H9 (cell line): Measurements from ENCODE around the gene SHROOM1. TPM values are rescaled to one million over a fixed set of nuclear protein-coding genes. Genes with fewer than 3 reads are reported as not detected.

Experiments used
- DNase-seq: peaks from one replicate; pipeline ENCODE4 v3.0.0-alpha.2; 2017
- H2AFZ ChIP-seq: one replicate; pipeline ENCODE4 v1.6.1; 2013; ENCODE audit warnings: mild to moderate bottlenecking, low read length, control low read depth, moderate library complexity
- H2AK5ac ChIP-seq: 2 replicates; pipeline ENCODE4 v1.6.1; 2013; ENCODE audit warnings: low read length, control low read depth, mixed read lengths; ENCODE audit not compliant: insufficient read length
- H2BK120ac ChIP-seq: one replicate; pipeline ENCODE4 v1.6.1; 2013; ENCODE audit warnings: low read depth, mild to moderate bottlenecking, low read length, control low read depth, inconsistent platforms; ENCODE audit not compliant: poor library complexity, severe bottlenecking
- H2BK12ac ChIP-seq: 2 replicates; pipeline ENCODE4 v1.6.1; 2013; ENCODE audit warnings: low read length, control low read depth, mixed read lengths, low read depth; ENCODE audit not compliant: insufficient read length
- H2BK15ac ChIP-seq: 2 replicates; pipeline ENCODE4 v1.6.1; 2013; ENCODE audit warnings: low read depth, low read length, control low read depth
- H2BK20ac ChIP-seq: one replicate; pipeline ENCODE4 v1.6.1; 2013; ENCODE audit warnings: low read depth, mild to moderate bottlenecking, low read length, control low read depth, inconsistent platforms; ENCODE audit not compliant: poor library complexity, severe bottlenecking
- H2BK5ac ChIP-seq: 2 replicates; pipeline ENCODE4 v1.6.1; 2013; ENCODE audit warnings: low read length, control low read depth, mixed read lengths; ENCODE audit not compliant: insufficient read length
- H3K14ac ChIP-seq: 2 replicates; pipeline ENCODE4 v1.6.1; 2013; ENCODE audit warnings: low read length, control low read depth; ENCODE audit not compliant: insufficient read depth
- H3K18ac ChIP-seq: 2 replicates; pipeline ENCODE4 v1.6.1; 2013; ENCODE audit warnings: low read depth, mild to moderate bottlenecking, mixed read lengths, low read length, control low read depth; ENCODE audit not compliant: insufficient read length
- H3K23ac ChIP-seq: 2 replicates; pipeline ENCODE4 v1.6.1; 2013; ENCODE audit warnings: low read length, control low read depth, mixed read lengths, low read depth; ENCODE audit not compliant: insufficient read length
- H3K23me2 ChIP-seq: 2 replicates; pipeline ENCODE4 v1.6.1; 2013; ENCODE audit warnings: low read depth, mild to moderate bottlenecking, mixed read lengths, low read length, control low read depth; ENCODE audit not compliant: insufficient read length, poor library complexity, severe bottlenecking
- H3K27ac ChIP-seq: 2 replicates; pipeline ENCODE4 v1.5.1; 2013; ENCODE audit warnings: low read length, control low read depth, mixed read lengths, low read depth; ENCODE audit not compliant: insufficient read length
- H3K27me3 ChIP-seq: 2 replicates; pipeline ENCODE4 v1.6.1; 2013; ENCODE audit warnings: low read length, control low read depth, inconsistent platforms; ENCODE audit not compliant: insufficient read depth
- H3K4ac ChIP-seq: 2 replicates; pipeline ENCODE4 v1.6.1; 2013; ENCODE audit warnings: low read depth, mild to moderate bottlenecking, control low read depth, inconsistent platforms, low read length, moderate library complexity
- H3K4me1 ChIP-seq: 2 replicates; pipeline ENCODE4 v1.6.1; 2013; ENCODE audit warnings: low read length, control low read depth, inconsistent platforms; ENCODE audit not compliant: insufficient read depth
- H3K4me2 ChIP-seq: 2 replicates; pipeline ENCODE4 v1.6.1; 2013; ENCODE audit warnings: low read length, control low read depth, mixed read lengths; ENCODE audit not compliant: insufficient read length, insufficient read depth
- H3K56ac ChIP-seq: 2 replicates; pipeline ENCODE4 v1.6.1; 2013; ENCODE audit warnings: low read depth, mild to moderate bottlenecking, mixed read lengths, low read length, control low read depth; ENCODE audit not compliant: insufficient read length
- H3K79me1 ChIP-seq: 2 replicates; pipeline ENCODE4 v1.6.1; 2013; ENCODE audit warnings: low read depth, mild to moderate bottlenecking, moderate library complexity, low read length, control low read depth, inconsistent platforms; ENCODE audit not compliant: insufficient read depth, poor library complexity, severe bottlenecking
- H3K79me2 ChIP-seq: 2 replicates; pipeline ENCODE4 v1.6.1; 2013; ENCODE audit warnings: low read length, control low read depth, inconsistent platforms; ENCODE audit not compliant: insufficient read depth
- H3K9ac ChIP-seq: 2 replicates; pipeline ENCODE4 v1.6.1; 2013; ENCODE audit warnings: low read length, control low read depth, mixed read lengths; ENCODE audit not compliant: insufficient read length; ENCODE audit errors: extremely low read depth
- H3K9me3 ChIP-seq: one replicate; pipeline ENCODE4 v1.6.1; 2013; ENCODE audit warnings: low read depth, low read length, inconsistent platforms; ENCODE audit not compliant: control insufficient read depth
- H3T11ph ChIP-seq: one replicate; pipeline ENCODE4 v1.6.1; 2013; ENCODE audit warnings: mild to moderate bottlenecking, low read length, control low read depth, inconsistent platforms
- H4K20me1 ChIP-seq: one replicate; pipeline ENCODE4 v1.6.1; 2013; ENCODE audit not compliant: control insufficient read depth, insufficient read length, insufficient read depth
- H4K5ac ChIP-seq: 2 replicates; pipeline ENCODE4 v1.6.1; 2013; ENCODE audit warnings: low read depth, mild to moderate bottlenecking, mixed read lengths, low read length, control low read depth; ENCODE audit not compliant: insufficient read length
- H4K8ac ChIP-seq: replicated peaks from 2 replicates; pipeline ENCODE4 v1.6.1; 2013; ENCODE audit warnings: low read length, control low read depth, mixed read lengths, low read depth; ENCODE audit not compliant: insufficient read length
- H4K91ac ChIP-seq: 2 replicates; pipeline ENCODE4 v1.6.1; 2013; ENCODE audit warnings: low read depth, mild to moderate bottlenecking, moderate library complexity, mixed read lengths, low read length, control low read depth; ENCODE audit not compliant: insufficient read length
- H3K27ac Mint-ChIP-seq, 3 experiments: 2 replicates in 2 of 3; 3 replicates in 1 of 3; pipeline ENCODE4 v1.8.0; 2020 to 2021; ENCODE audit warnings: mixed read lengths in 3 of 3, mild to moderate bottlenecking in 1 of 3, moderate library complexity in 1 of 3
- H3K27me3 Mint-ChIP-seq: 2 replicates; pipeline ENCODE4 v1.8.0; 2021; ENCODE audit warnings: low read depth, mild to moderate bottlenecking, moderate library complexity, mixed read lengths
- H3K36me3 Mint-ChIP-seq, 3 experiments: 2 replicates in 2 of 3; 3 replicates in 1 of 3; pipeline ENCODE4 v1.8.0; 2020 to 2021; ENCODE audit warnings: low read depth in 3 of 3, mixed read lengths in 3 of 3; ENCODE audit not compliant: insufficient read depth in 1 of 3
- H3K4me1 Mint-ChIP-seq, 2 experiments: 2 replicates each; pipeline ENCODE4 v1.8.0; 2020; ENCODE audit warnings: mixed read lengths in 2 of 2
- H3K4me3 Mint-ChIP-seq, 2 experiments: 2 replicates in 1 of 2; 3 replicates in 1 of 2; pipeline ENCODE4 v1.8.0; 2020 to 2021; ENCODE audit warnings: mild to moderate bottlenecking in 2 of 2, mixed read lengths in 2 of 2, moderate library complexity in 1 of 2
- H3K9me3 Mint-ChIP-seq, 2 experiments: 2 replicates in 1 of 2; 3 replicates in 1 of 2; pipeline ENCODE4 v1.8.0; 2020; ENCODE audit warnings: mild to moderate bottlenecking in 2 of 2, mixed read lengths in 2 of 2, moderate library complexity in 1 of 2
- WGBS: extraction: QIAGEN DNeasy Blood & Tissue Kit; methylation state at CpG from one replicate; pipeline ENCODE4 v1.1.7; 2013; ENCODE audit warnings: missing lambda C conversion rate, low lambda C conversion rate, mixed read lengths; ENCODE audit not compliant: insufficient read length; ENCODE audit errors: extremely low coverage; 5-methylcytosine and 5-hydroxymethylcytosine counted together
- total RNA-seq: library from RNA; stranded (reverse); gene quantifications from 2 replicates; pipeline ENCODE4 v1.2.1, GENCODE V29; 2021
- TF ChIP-seq, protein P1 (sequence below): fragments of 200-600 bp; sonication (generic); conservative IDR thresholded peaks from 3 replicates; pipeline ENCODE4 v1.8.0; 2021; ENCODE audit warnings: antibody characterized with exemption, mild to moderate bottlenecking

Gene SHROOM1
- total RNA-seq, 1 experiment from 2014 or later: 7.0 TPM

- DNase-seq: no peak
- Histone ChIP-seq H2AK5ac (no peak overlapping the region), H3T11ph (no peak overlapping the region), H2BK120ac (no peak overlapping the region), H3K56ac (no peak overlapping the region), H3K23me2 (no peaks in the 10 kb centered on the region), H3K79me1 (no peaks in the 10 kb centered on the region), H4K20me1 (no peaks in the 10 kb centered on the region), H3K4me1 (no peaks in the 10 kb centered on the region), H4K5ac (no peak overlapping the region), H3K9ac (no peak overlapping the region), H2BK20ac (no peak overlapping the region), H2BK5ac (no peak overlapping the region), H3K18ac (no peak overlapping the region), H3K4ac (no peak overlapping the region), H3K9me3 (no peaks in the 10 kb centered on the region), H3K27me3 (no peaks in the 10 kb centered on the region; the same call in 1 of the 2 replicates), H4K91ac (no peak overlapping the region), H4K8ac (no peak overlapping the region), H2AFZ (no peak overlapping the region), H3K79me2 (no peaks in the 10 kb centered on the region), H3K23ac (no peak overlapping the region), H3K14ac (no peak overlapping the region), H2BK12ac (no peak overlapping the region), H3K4me2 (no peak overlapping the region), H2BK15ac (no peak overlapping the region), H3K27ac (no peak overlapping the region)
- H3K27me3 Mint-ChIP-seq: peaks cover 8% of the 10 kb centered on the region
- H3K36me3 Mint-ChIP-seq: no peaks in the 10 kb centered on the region
- no peaks in the 10 kb centered on the region; a peak in 1 of 4 replicates for H3K4me1 Mint-ChIP-seq
- no peak overlapping the region for H3K4me3 Mint-ChIP-seq
- no CpG with 5 or more reads among the region's 2 CpGs for WGBS
- H3K9me3 Mint-ChIP-seq: no peaks in the 10 kb centered on the region
- TF ChIP-seq, protein P1, sequence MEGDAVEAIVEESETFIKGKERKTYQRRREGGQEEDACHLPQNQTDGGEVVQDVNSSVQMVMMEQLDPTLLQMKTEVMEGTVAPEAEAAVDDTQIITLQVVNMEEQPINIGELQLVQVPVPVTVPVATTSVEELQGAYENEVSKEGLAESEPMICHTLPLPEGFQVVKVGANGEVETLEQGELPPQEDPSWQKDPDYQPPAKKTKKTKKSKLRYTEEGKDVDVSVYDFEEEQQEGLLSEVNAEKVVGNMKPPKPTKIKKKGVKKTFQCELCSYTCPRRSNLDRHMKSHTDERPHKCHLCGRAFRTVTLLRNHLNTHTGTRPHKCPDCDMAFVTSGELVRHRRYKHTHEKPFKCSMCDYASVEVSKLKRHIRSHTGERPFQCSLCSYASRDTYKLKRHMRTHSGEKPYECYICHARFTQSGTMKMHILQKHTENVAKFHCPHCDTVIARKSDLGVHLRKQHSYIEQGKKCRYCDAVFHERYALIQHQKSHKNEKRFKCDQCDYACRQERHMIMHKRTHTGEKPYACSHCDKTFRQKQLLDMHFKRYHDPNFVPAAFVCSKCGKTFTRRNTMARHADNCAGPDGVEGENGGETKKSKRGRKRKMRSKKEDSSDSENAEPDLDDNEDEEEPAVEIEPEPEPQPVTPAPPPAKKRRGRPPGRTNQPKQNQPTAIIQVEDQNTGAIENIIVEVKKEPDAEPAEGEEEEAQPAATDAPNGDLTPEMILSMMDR: no peak
- no peak overlapping the region for H3K27ac Mint-ChIP-seq
Measured at GRCh38 chr5:132837868-132838267, 7.4 kb upstream of the SHROOM1 start.
